ENCODE results near the gene RIPPLY3.
"Not testable (repeated sequence)": the region's sequence is repeated elsewhere in the genome, so short reads cannot be mapped to it uniquely, and the experiment has no call there.

Gene RIPPLY3

DNA sequence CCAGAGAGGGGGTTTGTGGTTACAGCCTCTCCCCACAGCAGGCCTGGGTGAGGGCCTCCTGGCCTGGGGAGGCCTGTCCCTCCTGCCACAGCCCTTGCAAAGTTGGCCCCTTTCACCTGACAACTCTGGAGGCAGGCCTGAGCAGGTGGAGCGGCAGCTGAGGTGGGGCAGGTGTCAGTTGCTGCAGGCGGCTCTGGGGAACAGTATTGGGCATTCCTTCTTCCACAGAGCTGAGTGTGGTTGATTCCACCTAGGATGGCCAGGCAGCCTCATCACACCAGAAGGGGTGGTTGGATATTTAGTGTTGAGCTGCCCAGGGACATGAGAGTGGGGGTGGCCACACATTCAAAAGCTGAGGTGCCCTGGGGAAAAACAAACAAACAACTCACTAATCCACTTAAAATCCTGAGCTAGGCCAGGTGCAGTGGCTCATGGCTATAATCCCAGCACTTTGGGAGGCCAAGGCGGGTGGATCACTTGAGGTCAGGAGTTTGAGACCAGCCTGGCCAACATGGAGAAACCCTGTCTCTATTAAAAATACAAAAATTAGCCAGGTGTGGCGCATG is 35.3 kb downstream of the RIPPLY3 start:
- DNase-seq (ENCODE audit: low read depth), result no peak
- TF ChIP-seq, protein P1, sequence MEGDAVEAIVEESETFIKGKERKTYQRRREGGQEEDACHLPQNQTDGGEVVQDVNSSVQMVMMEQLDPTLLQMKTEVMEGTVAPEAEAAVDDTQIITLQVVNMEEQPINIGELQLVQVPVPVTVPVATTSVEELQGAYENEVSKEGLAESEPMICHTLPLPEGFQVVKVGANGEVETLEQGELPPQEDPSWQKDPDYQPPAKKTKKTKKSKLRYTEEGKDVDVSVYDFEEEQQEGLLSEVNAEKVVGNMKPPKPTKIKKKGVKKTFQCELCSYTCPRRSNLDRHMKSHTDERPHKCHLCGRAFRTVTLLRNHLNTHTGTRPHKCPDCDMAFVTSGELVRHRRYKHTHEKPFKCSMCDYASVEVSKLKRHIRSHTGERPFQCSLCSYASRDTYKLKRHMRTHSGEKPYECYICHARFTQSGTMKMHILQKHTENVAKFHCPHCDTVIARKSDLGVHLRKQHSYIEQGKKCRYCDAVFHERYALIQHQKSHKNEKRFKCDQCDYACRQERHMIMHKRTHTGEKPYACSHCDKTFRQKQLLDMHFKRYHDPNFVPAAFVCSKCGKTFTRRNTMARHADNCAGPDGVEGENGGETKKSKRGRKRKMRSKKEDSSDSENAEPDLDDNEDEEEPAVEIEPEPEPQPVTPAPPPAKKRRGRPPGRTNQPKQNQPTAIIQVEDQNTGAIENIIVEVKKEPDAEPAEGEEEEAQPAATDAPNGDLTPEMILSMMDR (IDR thresholded peaks at IDR 0.05; ENCODE audit: control insufficient read depth, insufficient read depth, low read depth, low read length, missing control alignments), result no peak
- H3K4me3 ChIP-seq (ENCODE audit: control insufficient read depth, low read depth, low read length), result no peak overlapping the region

DNA sequence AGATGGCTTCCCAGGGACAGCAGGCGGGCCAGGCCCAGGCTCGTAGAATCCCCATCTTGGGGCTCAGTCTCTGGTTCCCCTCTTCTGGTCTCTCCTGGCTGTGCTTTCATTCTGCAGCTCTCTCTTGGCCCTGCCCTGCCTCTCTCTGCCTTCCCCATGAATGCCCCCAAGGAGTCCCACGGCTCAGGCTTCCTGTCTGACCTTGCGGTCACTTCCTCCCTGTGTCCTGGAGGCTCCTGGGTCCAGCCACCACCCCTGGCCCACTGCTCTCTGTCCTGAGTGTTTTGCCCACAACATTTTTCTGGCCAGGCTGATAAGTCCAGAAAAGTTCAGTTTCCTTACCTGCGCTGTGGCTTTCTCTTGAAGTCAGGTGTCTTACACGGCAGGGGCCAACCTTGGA is 37.3 kb downstream of the RIPPLY3 start:
- H3K4me3 ChIP-seq (ENCODE audit: control insufficient read depth, low read depth, low read length), result no peak overlapping the region
- TF ChIP-seq, protein P1 (IDR thresholded peaks at IDR 0.05; ENCODE audit: control insufficient read depth, insufficient read depth, low read depth, low read length, missing control alignments), result no peak
- no peak for DNase-seq (ENCODE audit: low read depth)

DNA sequence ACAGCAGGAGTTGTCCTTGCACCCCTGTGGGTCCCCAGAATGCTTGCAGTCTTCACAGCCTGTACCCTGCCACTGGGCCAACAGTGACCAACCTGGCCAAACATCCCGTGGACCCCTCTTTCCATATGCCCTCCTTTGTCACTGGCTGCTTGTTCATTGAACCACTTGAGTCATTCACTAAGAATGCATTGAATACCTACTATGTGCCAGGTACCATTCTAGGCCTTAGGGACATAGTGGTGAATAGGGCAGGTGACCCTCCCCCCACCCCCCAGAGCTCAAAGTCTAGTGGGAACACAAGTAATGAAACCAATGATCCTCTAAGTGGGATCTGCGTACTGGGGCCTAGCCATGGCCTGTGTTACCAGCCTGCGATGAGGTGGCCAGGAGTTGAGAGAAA is 38.1 kb downstream of the RIPPLY3 start:
- DNase-seq (ENCODE audit: low read depth), result no peak
- TF ChIP-seq, protein P1 (IDR thresholded peaks at IDR 0.05; ENCODE audit: control insufficient read depth, insufficient read depth, low read depth, low read length, missing control alignments), result no peak
- H3K4me3 ChIP-seq (ENCODE audit: control insufficient read depth, low read depth, low read length), result no peak overlapping the region

DNA sequence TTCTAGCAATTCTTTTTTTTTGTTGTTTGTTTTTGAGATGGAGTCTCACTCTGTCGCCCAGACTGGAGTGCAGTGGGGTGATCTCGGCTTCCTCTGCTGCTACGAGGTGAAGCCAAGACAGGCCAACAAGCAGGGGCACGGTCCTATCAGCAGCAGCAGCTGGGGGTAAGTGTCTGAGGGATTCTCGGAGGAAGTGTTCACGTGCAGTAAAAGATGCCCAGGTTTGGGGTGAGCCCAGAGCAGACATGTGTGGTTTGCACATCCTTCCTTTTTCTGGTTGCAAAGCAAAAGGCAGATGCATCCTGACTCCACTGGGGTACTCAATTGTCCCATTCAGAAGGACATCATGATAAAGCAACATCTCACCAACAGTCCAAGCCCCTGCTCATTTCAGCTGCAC is 38.6 kb downstream of the RIPPLY3 start:
- DNase-seq (ENCODE audit: low read depth), result no peak
- no peak overlapping the region for H3K4me3 ChIP-seq (ENCODE audit: control insufficient read depth, low read depth, low read length)
- TF ChIP-seq, protein P1 (IDR thresholded peaks at IDR 0.05; ENCODE audit: control insufficient read depth, insufficient read depth, low read depth, low read length, missing control alignments), result no peak

DNA sequence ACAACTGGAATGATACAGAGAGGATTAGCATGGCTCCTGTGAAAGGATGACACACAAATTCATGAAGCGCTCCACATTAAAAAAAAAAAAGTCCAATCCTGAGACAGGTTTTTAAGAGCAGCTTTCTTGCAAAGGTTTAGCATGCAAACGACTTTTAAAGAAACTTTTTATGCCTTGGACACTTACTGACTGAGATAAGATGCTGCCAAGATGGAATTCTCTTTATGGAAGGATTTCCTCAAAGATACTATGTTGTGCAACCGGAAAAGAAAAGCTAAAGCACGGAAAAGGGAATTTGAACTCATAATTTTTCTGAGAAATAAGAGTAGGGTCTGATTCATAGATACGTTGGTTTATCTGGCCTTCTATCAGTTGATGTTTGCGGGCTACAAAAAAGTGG is 39.1 kb downstream of the RIPPLY3 start:
- TF ChIP-seq, protein P1 (IDR thresholded peaks at IDR 0.05; ENCODE audit: control insufficient read depth, insufficient read depth, low read depth, low read length, missing control alignments), result no peak
- no peak for DNase-seq (ENCODE audit: low read depth)

DNA sequence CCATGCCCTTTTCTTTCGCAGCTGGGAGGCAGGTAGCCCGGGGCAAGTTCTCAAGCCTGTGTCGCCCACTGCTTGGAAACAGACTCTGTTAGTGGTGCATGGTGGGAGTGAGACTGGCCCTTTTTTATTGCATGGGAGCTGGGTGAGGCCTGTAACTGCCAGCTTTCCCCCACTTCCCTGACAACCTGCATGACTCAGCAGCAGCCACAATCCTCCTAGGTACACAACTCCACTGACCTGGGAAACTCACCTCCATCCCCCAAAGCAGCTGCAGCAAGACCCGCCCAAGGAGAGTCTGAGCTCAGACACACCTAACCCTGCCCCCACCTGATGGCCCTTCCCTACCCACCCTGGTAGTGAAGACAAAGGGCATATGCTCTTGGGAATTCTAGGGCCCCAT is 40.6 kb downstream of the RIPPLY3 start:
- TF ChIP-seq, protein P1 (IDR thresholded peaks at IDR 0.05; ENCODE audit: control insufficient read depth, insufficient read depth, low read depth, low read length, missing control alignments), result no peak
- H3K4me3 ChIP-seq (ENCODE audit: control insufficient read depth, low read depth, low read length), result no peak overlapping the region
- no peak for DNase-seq (ENCODE audit: low read depth)

More for the DNA sequence above, 39.1 kb downstream of the RIPPLY3 start:
- H3K4me3 ChIP-seq (ENCODE audit: control insufficient read depth, low read depth, low read length), result no peak overlapping the region

DNA sequence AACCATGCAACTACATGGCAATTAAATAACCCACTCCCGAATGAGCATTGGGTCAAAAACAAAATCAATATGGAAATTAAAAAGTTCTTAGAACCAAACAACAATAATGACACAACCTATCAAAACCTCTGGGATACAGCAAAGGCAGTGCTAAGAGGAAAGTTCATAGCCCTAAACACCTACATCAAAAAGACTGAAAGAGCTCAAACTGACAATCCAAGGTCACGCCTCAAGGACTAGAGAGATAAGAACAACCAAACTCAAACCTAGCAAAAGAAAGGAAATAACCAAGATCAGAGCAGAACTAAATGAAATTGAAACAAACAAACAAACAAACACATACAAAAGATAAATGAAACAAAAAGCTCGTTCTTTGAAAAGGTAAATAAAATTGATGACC is 43.2 kb downstream of the RIPPLY3 start:
- DNase-seq (ENCODE audit: low read depth); H3K4me3 ChIP-seq (ENCODE audit: control insufficient read depth, low read depth, low read length): not testable (repeated sequence)
